Measurements from ENCODE around the gene ZKSCAN5. TPM values are rescaled to one million over a fixed set of nuclear protein-coding genes. Genes with fewer than 3 reads are reported as not detected.
A peak's percentile ranks its signal among the peaks of the same experiment; 100 is the strongest.

Gene ZKSCAN5
- total RNA-seq (2022) (12.4 and 13.3 TPM in 2 replicates), Bru-seq, nascent RNA (percentile 65 among the genes with signal in this experiment), BruChase-seq, experiment 1, labeled RNA remaining after a 2-hour chase (percentile 75 among the genes with signal in this experiment), BruChase-seq, experiment 2, labeled RNA remaining after a 6-hour chase (percentile 67 among the genes with signal in this experiment)
- long read RNA-seq, full-length matches to known transcripts: 2 of 19 reads
- long read RNA-seq, partial matches to known transcripts: 10 of 19 reads
- long read RNA-seq, other reads (novel, unspliced or antisense): 7 of 19 reads

DNA sequence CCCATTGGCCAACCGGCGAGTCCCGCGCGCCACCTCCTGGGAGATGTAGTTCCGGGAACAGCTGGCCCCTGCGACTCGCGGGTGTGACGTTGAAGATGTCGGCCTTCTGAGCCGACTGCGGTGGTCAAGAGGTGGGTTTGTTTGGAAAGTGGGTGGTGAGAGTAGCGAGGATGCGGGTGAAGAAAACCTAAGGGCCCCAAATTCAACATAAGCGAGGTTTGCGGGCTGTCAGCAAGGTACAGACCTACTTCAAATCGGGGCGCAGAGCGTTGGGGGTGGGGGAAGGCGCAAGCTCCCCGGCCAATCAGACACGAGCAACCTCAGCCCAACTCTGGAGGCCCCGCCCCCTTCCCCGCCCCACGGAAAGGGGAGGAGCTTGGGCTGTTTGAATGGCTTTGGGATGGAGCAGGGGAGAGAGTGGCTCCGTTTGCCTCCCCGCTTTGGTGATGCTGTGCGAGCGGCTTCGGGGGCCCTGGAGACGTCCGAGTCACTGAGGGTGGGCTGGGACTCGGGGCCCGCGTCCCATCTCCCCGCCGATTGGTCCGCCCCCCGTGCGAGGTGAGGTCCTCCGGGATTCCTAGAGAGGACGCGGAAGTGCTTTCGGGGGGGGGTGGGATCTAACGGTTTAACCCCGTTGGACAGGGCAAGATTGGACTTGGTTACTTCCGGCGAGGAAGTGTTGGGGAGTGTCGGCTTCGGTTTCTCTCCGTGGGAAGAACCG is at the start of gene ZKSCAN5:
Gene ZKSCAN5 (plus strand): TSS at position 60 of the 721 bp plus-strand sequence. CDS start 1,383 bp downstream, outside the sequence.
- Mint-ChIP-seq H3K27me3 (ENCODE audit: insufficient read depth, unreplicated experiment) (no peaks in the 10 kb centered on the region), H3K36me3 (ENCODE audit: insufficient read depth, unreplicated experiment) (peaks cover 33% of the 10 kb centered on the region), H3K4me3 (ENCODE audit: unreplicated experiment) (peak within 1 kb of the TSS; percentile 85), H3K9me3 (ENCODE audit: unreplicated experiment) (no peaks in the 10 kb centered on the region), H3K27ac (ENCODE audit: unreplicated experiment) (peak within 1 kb of the TSS; percentile 91), H3K4me1 (ENCODE audit: low read depth, unreplicated experiment) (peaks cover 6% of the 10 kb centered on the region)
- intact Hi-C loops (cut with micrococcal nuclease; ENCODE audit: unreplicated experiment): loop anchor here (1.0 to 10.0 kb wide), 2 partner anchors 48 to 190 kb away; partner anchors contain the start of gene FAM200A
- Histone ChIP-seq H3K4me1 (no peaks in the 10 kb centered on the region; the same call in 1 of the 2 replicates), H3K9me3 (no peaks in the 10 kb centered on the region), H3K4me3 (ENCODE audit: low read depth, low read length) (peak within 1 kb of the TSS; percentile 68), H3K36me3 (ENCODE audit: control insufficient read depth, insufficient read depth, low read length) (no peaks in the 10 kb centered on the region), H3K27me3 (replicated peaks; ENCODE audit: control insufficient read depth, insufficient read depth, low read length) (no peaks in the 10 kb centered on the region)
- ChIA-PET CTCF (interaction anchor here (0.7 to 1.2 kb wide), 2 partner anchors 14 to 415 kb away, joined by 3 read pairs; partner anchors contain the start of gene TRIM4), POLR2A (interaction anchor here (0.5 to 1.5 kb wide), 11 partner anchors 17 to 325 kb away, joined by 3 to 12 read pairs (median 3); partner anchors contain the start of genes FAM200A and ZSCAN25)
- BruUV-seq (replicated peaks): no TSS peak
- peak; percentile 96 to 99 for DNase-seq
- TF ChIP-seq, protein P1, sequence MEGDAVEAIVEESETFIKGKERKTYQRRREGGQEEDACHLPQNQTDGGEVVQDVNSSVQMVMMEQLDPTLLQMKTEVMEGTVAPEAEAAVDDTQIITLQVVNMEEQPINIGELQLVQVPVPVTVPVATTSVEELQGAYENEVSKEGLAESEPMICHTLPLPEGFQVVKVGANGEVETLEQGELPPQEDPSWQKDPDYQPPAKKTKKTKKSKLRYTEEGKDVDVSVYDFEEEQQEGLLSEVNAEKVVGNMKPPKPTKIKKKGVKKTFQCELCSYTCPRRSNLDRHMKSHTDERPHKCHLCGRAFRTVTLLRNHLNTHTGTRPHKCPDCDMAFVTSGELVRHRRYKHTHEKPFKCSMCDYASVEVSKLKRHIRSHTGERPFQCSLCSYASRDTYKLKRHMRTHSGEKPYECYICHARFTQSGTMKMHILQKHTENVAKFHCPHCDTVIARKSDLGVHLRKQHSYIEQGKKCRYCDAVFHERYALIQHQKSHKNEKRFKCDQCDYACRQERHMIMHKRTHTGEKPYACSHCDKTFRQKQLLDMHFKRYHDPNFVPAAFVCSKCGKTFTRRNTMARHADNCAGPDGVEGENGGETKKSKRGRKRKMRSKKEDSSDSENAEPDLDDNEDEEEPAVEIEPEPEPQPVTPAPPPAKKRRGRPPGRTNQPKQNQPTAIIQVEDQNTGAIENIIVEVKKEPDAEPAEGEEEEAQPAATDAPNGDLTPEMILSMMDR (IDR thresholded peaks at IDR 0.05; ENCODE audit: insufficient read depth in 1 of 2, low read depth in 1 of 2, low read length in 1 of 2, severe bottlenecking in 1 of 2, unreplicated experiment in 1 of 2): no peak

DNA sequence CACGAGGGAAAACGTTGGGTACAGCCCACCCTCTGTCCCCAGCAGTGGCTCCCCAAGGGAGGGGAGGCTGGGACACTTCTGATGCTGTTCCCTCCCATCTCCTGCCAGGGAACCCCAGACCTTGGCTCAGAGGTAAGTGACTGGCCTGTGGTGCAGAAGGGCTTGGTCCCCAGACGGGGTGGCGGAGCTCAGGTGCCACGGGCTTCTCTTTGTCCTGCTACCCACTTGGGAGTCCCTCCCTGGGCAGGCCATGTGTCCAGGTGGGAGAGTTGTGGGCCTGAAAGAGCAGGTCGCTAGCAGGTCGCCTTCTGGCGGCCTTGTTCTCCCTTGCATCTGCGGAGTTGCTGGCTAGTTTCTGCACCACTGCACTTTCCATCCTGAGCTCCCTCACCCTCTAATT is 48.6 kb upstream of the ZKSCAN5 start:
- H3K4me3 ChIP-seq (ENCODE audit: low read depth, low read length): no peak overlapping the region
- peaks cover 93% of the 10 kb centered on the region for H3K36me3 Mint-ChIP-seq (ENCODE audit: insufficient read depth, unreplicated experiment)
- TF ChIP-seq, protein P1 (IDR thresholded peaks at IDR 0.05; ENCODE audit: insufficient read depth in 1 of 2, low read depth in 1 of 2, low read length in 1 of 2, severe bottlenecking in 1 of 2, unreplicated experiment in 1 of 2): no peak
- no peak for DNase-seq
- H3K27ac Mint-ChIP-seq (ENCODE audit: unreplicated experiment): peak overlapping the region; percentile 48
- no peak overlapping the region for H3K4me3 Mint-ChIP-seq (ENCODE audit: unreplicated experiment)
- no peaks in the 10 kb centered on the region for H3K4me1 ChIP-seq
- H3K27me3 Mint-ChIP-seq (ENCODE audit: insufficient read depth, unreplicated experiment): no peaks in the 10 kb centered on the region
- CTCF ChIA-PET: no interaction called here
- H3K9me3 ChIP-seq: no peaks in the 10 kb centered on the region
- peaks cover 19% of the 10 kb centered on the region for H3K4me1 Mint-ChIP-seq (ENCODE audit: low read depth, unreplicated experiment)
- POLR2A ChIA-PET: interaction anchor here (0.6 kb wide), 1 partner anchor 36 kb away, joined by 3 read pairs; no protein-coding TSS in a partner anchor
- no peaks in the 10 kb centered on the region for H3K27me3 ChIP-seq (replicated peaks; ENCODE audit: control insufficient read depth, insufficient read depth, low read length)
- no peaks in the 10 kb centered on the region for H3K9me3 Mint-ChIP-seq (ENCODE audit: unreplicated experiment)
- H3K36me3 ChIP-seq (ENCODE audit: control insufficient read depth, insufficient read depth, low read length): peaks cover 13% of the 10 kb centered on the region
- intact Hi-C loops (cut with micrococcal nuclease; ENCODE audit: unreplicated experiment): no loop called here
- no TSS peak for BruUV-seq (replicated peaks)

DNA sequence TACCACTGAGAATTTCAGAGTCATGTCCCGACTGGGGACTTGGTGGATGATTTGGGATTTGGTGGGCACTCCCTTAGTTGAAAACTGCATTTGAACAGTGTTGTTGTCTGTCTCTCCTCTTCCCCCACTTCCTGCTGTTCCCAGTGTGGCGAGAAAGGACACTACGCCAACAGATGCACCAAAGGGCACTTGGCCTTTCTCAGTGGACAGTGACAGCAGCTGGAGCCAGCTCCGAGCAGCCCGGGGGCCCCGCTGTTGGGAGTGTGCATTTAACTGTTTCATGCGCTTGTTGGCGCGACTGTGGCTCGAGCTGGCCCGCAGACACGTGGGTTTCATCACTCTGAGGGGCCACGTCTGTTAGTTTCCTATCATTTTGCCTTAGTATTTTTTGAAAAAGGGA is 48.2 kb upstream of the ZKSCAN5 start:
- H3K27me3 Mint-ChIP-seq (ENCODE audit: insufficient read depth, unreplicated experiment): no peaks in the 10 kb centered on the region
- H3K4me3 Mint-ChIP-seq (ENCODE audit: unreplicated experiment): no peak overlapping the region
- no peaks in the 10 kb centered on the region for H3K4me1 ChIP-seq
- no peaks in the 10 kb centered on the region for H3K9me3 ChIP-seq
- ChIA-PET CTCF (no interaction called here), POLR2A (interaction anchor here (0.6 kb wide), 1 partner anchor 36 kb away, joined by 3 read pairs; no protein-coding TSS in a partner anchor)
- H3K27ac Mint-ChIP-seq (ENCODE audit: unreplicated experiment): peak overlapping the region; percentile 48
- H3K27me3 ChIP-seq (replicated peaks; ENCODE audit: control insufficient read depth, insufficient read depth, low read length): no peaks in the 10 kb centered on the region
- H3K4me3 ChIP-seq (ENCODE audit: low read depth, low read length): no peak overlapping the region
- intact Hi-C loops (cut with micrococcal nuclease; ENCODE audit: unreplicated experiment): no loop called here
- no TSS peak for BruUV-seq (replicated peaks)
- peaks cover 93% of the 10 kb centered on the region for H3K36me3 Mint-ChIP-seq (ENCODE audit: insufficient read depth, unreplicated experiment)
- peaks cover 22% of the 10 kb centered on the region for H3K4me1 Mint-ChIP-seq (ENCODE audit: low read depth, unreplicated experiment)
- no peaks in the 10 kb centered on the region for H3K9me3 Mint-ChIP-seq (ENCODE audit: unreplicated experiment)
- TF ChIP-seq, protein P1 (IDR thresholded peaks at IDR 0.05; ENCODE audit: insufficient read depth in 1 of 2, low read depth in 1 of 2, low read length in 1 of 2, severe bottlenecking in 1 of 2, unreplicated experiment in 1 of 2): no peak
- DNase-seq: no peak
- H3K36me3 ChIP-seq (ENCODE audit: control insufficient read depth, insufficient read depth, low read length): peaks cover 13% of the 10 kb centered on the region

Measured in Caco-2 (cell line).